T follicular helper cell (primary cell): Measurements from ENCODE around the gene AP3S1.

ENCODE experiments used
- DNase-seq: peaks from one replicate; pipeline ENCODE4 v3.0.0-alpha.2; 2020; ENCODE audit warnings: low read depth

Gene AP3S1

DNA sequence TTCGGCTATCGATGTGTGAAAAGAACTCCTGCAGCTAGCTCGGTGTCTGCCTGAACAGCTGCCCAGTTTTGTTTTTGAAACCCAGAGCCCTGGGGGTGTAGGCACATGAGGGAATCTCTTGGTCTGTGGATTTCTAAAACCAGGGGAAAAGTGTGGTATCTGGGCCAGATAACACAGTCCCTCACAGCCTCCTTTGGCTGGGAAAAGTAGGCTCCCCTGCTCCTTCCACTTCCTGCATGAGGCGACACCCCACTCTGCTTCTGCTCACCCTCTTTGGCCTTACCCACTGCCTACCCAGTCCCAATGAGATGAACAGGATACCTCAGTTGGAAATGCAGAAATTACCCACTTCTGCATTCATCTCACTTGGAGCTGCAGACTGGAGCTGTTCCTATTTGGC lies 15.8 kb upstream of the AP3S1 start:
- DNase-seq = no peak

DNA sequence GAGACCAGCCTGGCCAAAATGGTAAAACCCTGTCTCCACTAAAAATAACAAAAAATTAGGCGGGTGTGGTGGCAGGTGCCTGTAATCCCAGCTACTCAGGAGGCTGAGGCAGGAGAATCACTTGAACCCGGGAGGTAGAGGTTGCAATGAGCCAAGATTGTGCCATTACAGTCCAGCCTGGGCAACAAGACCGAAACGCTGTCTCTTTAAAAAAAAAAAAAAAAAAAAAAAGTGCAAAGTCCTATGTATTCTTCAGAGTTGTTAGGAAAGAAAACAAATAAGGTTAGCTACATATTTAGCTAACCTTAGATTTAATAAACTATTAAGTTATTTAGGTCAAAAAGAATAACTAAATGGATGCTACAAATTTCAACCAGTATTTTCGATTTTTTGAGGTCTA lies 11.8 kb upstream of the AP3S1 start:
- no peak for DNase-seq

DNA sequence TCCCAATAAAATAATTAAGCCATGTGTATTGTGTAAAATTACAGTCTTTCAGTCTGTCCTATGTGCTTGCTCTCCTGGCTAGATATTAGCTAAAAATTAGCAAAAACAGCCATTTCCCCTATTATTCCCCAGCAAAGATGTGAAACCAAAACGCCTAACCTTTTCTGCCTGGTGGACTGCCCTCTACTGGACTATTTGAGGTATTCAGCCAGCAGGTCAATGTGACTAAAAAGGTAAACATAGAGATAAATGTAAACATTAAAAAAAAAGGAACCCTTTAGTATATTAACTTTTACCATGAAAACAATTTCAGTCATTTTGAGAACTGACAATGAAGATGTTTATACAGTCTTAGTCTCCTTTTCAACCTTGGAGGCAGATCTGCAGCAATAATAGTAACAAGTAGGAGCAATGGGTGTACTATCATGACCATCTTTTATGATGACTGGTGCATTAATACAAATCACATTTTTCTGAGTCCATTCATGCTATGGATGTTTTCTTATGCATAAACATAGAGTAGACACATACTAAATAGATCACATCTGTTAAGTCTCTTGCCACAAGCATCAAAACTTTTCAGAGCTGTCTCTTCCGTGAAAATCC lies 10.5 kb upstream of the AP3S1 start:
- DNase-seq = no peak

DNA sequence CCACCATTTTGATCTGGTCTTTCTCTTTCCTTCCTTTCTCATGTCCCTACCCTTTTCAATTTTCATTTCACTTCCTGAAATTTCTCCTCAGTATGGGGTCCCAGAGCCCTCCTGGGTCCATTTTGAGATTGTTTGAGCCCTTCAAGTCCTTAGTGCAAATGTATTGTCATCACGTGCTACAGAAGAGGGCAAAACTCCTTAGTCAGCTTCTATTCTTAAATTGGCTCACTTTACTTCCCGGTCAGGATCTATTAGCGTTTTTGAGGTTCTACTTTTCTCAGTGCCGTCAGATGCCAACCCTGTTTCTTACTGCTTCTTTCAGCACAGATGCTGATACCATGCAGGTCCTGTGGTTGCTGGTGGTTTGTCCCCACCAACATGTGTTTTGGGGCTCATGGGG lies 6.3 kb upstream of the AP3S1 start:
- DNase-seq = no peak

DNA sequence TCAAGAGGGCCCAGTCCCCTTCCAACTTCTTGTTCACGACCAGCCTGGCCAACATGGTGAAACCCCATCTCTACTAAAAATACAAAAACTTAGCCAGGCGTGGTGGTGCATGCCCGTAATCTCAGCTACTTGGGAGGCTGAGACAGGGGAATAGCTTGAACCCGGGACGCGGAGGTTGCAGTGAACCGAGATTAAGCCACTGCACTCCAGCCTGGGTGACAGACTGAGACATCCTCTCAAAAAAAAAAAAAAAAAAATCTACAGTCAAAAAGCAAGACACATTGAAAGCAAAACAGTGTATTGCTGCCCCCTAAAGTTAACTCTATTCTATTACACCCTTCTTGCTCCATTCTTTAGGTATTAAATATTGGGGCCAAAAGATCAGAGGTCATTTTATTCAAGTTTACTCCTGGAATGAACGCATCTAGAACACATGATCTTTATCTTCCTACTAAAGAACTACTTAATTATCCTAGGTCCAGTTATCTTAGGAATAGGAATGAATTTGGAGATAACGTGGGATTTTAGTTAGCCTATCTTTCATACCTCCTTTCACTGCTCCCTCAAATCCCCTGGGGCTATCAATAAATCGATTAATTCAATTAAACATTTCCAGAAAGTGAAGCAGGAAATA lies 2.7 kb upstream of the AP3S1 start:
- DNase-seq = no peak

DNA sequence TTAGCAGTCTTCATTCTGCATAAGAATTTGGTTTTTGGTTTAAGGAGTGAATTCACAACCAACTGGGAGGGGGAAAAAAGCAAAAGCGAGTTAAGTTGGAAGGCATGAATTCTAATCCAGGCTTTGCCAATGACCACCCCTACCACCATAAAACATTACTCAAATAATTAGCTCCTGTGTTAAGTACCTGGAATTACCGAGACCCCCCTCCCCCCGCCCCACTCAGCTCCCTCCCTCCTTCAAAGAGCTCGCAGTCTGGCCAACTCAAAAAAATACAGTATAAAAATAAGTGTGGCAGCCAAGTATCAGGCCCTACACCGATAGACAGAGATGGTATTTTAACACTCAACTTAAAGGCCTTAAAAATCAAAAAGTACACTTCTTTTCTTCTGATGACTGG lies 862 bp upstream of the AP3S1 start:
- DNase-seq = no peak

DNA sequence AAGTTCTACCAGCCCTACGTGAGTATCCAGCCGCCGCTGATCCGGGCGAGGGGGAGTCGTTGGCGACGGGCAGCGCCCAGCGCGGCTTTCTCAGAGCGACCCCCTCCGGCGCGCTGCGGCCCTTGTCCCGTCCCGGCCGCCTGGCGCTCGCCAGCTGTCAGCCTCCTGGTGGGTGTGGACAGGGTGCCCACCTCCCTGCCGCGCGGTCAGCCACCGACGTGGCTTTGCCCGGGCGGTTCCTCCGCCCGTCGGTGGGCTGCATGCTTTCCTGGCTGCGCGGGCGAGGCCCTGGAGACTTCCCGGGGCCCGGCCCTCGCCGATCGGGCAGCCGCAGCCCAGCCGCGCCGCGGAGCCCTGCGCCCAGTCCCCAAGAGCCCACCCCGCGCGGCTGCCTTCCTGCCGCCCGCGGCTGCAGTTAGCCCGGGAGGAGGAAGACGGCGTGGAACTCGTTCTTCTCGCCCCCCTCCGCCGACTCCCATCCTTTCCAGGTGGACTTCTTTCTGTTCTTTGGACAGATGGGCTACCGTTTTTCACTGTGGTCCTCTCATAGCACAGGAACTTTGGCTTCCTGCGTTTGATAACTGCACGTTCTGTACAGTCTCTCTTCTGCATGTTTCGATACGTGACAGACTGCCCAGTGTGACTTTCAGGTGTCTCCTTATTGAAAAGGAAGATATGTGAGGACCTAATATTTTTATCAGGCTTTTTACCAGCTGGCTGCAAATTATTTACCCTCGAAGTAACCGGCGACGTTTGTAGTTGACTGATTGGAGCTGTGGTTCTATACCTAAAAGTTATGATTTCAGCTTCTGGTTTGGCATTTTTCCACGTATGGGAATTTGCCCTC lies 577 bp downstream of the AP3S1 start:
- no peak for DNase-seq

DNA sequence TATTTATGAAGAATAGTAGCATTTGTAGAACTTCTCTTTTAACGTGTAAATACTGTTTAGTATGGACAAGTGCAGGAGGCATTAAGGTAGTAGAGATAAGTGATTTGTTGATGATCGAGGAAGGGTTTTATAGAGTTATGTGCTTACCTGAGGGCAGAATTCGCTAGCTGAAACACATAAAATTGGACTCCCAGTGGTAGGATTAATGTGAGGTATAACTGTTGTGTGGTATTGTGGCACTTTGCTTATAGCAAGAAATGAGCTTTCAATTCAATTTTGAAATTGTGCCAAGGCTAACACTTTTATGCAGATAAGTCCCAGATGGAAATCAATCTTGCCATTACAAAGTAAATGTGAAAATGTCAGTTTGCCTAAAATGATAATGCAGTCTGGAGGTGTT lies 1.2 kb downstream of the AP3S1 start:
- no peak for DNase-seq

DNA sequence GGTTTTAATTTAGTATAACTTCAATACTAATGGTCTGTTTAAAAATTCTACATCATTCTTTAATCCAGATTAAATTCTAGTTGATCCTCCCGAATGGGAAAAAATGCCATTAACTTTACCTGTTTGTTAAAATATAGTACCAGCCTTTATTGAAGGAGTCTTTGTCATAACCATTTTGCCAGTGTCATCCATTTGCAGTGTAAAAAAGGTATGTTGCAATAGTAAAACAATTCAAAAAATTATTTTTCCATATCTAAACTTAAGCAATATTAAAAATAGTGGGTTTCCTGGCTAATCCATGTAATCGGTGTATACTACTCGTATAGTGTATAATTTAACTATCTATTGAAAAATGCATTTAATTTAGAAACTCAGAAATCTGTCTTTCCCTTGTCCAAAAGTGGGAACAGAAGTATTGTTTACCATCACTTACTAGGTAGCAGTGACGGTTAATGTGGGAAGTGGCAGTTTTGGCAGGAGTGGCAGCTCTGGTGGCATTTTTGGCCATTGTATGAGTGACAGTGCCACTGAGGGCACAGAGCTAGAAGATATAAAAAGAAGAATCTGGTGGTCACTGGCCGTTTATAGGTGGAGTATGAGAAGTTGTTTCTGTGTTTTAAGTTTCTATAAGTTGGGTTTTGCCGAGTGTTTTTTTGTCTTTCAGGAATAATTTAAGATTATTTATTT lies 1.9 kb downstream of the AP3S1 start:
- DNase-seq = no peak

DNA sequence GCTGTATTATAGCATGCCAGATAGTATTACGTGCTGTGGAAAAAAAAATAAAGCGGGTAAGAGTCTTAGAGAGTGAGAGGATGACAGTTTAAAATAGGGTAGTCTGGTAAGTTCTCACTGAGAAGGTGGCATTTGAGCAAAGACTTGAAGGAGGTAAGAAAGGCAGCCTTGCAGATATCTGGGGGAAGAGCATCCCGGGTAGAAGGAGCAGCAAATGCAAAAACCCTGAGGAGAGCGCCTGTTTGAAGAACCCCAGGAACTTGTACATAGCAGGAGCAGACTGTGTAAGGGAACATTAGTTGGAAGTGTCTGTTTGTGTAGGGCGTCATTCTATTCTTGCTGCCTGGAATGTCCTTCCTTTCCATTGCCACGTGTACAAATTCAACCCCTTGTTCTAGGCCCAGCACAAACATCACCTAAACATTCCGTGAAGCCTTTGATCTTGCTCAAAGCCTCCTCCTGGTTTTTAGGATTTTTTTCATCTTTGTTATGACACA lies 2.6 kb downstream of the AP3S1 start:
- DNase-seq = no peak

DNA sequence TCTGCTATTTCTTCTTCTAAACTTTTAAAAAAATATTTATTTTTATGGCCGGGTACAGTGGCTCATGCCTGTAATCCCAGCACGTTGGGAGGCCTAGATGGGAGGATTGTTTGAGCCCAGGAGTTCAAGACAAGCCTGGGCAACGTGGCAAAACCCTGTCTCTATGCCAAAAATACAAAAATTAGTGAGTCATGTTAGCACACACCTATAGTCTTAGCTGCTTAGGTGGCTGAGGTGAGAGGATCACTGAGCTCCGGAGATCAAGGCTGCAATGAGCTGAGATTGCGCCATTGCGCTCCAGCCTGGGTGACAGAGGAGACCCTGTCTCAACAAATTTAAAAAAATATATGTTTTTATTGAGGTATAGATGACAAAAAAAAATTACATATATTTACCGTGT lies 5.6 kb downstream of the AP3S1 start:
- DNase-seq = no peak

DNA sequence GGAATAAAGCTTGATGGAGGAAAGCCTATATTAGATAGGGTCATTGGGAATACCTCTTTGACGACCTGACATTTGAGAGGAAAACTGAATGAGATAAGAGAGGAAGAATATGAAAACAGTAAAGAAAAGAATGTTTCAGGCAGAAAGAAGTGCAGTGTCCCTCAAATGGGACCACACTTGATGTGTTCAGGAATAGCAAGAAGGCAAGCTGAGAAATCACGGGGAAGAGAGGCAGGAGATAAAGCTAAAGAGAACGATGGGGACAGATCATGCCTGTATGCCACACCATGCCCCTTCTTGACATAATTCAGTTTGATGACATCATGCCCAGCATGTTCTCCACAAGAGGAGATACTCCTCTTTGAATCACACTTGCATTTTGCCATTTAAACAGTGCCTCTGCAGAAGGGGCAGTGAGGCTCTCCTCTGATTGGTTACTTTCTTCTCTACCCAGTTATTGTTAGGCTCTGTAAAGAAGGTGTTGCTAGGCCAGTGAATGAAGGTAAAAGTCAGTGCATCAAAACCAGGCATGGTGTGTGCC lies 7.6 kb downstream of the AP3S1 start:
- no peak for DNase-seq

DNA sequence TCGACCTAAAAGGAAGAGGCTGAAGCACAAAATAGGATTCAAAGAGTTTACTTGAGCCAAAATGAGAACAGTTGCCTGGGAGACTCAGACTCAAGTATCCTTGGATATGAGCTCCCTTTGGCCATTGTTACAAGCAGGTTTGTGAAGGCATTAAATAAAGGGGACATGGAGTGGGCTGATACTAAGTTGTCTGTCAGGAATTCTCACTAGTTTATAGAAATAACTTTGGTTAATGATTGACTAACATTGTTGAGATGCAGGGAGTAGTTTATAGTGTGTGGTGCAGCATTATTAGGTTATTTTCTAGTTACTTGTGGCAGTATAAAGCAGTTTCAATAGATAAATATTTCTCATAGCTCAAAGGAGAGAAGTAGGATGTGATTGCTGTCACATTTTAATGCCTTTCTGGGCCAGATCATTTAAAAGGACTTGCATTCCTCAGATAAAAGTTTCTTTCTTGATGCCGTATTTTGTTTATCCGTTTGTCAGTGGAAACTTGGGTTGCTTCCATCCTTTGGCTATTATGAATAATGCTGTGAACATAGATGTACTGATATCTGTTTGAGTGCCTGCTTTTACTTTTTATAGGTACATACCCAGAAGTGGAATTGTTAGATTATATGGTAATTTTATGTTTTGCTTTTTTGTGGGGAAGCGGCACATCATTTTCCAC lies 9.1 kb downstream of the AP3S1 start:
- no peak for DNase-seq

DNA sequence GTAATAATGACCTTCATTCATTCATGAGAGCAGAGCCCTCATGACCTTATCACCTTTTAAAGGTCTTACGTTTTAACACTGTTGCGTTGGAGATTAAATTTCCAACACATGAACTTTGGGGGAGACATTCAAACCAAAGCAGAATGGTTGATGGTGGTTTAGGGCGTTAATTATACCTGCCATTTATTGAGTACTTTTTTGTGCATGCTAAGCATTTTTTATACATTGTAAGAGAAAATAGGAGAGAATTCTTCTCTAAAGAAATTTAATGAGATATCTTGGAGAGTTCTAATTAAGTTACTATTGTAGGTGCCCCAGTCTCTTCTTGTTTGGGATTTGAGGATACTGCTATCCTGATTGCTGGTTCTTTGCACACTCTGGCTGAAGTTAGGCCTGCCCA lies 12.4 kb downstream of the AP3S1 start:
- no peak for DNase-seq

DNA sequence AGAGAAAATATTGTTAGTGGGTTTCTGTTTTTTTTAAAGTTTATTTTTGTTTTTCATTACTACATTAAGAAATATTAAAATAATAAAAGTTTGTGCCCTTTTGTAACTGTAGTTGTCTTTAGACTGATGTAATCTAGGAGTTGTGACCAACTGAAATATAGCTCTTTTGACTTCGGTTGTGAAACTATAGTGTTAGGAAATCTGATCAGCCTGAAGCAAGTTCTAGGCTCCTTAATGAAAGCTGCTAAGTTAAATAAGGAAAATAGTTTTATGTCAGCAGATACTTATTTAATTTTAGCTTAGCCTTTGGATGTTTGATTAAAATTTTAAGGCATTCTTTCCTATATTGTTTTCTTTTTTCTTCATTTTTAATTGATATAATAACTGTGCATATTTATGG lies 14.2 kb downstream of the AP3S1 start:
- DNase-seq = no peak

DNA sequence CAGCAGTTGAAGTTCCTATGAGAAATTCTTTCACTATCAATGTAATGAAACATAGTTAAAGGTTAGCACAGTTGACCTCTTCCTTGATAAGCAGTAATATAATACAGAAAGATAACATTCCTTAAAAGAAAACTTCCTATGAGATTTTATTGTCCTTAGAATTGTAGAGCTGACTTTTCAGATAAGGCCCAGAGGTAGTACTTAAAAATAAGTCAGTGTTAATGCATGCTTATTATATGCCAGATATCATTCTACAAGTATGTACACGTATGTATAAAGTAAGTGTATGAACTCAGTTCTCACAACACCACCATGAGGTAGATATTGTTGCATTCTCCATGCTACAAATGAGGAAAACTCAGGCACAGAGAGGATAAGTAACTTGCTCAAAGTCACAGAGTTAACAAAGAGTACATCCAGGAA lies 15.3 kb downstream of the AP3S1 start:
- no peak for DNase-seq

DNA sequence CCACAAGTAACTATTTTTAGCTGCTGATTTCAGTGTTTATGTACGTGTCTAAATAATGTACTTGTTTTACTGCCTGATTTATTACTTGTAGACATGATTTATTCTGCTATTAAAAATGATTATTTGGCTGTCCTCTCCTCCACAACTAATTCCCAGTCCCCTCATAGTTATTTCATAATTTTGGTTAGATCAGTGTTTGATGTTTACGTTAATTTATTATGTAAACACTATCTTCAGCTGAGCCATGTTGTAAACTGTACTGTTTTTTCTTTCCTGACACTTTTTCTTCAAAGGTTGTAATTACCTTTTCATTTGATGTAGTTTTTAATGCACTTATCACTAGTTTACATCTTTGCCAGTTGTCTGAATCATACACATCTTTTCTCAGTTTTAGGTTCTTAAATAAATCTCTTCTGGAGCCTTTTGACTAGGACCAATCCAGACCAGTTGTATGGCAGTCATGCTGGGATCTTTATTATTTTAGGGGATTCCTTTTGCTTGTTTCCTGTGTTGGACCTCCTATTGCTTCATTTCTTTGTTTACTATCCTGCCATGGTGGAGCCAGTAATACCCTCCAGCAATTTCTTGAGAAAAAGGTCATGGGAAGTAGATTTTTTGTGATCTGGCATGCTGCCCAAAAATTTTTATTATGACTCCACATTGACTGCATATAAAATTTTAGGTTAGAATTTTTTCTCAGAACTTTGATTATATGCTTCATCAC lies 16.1 kb downstream of the AP3S1 start:
- no peak for DNase-seq

DNA sequence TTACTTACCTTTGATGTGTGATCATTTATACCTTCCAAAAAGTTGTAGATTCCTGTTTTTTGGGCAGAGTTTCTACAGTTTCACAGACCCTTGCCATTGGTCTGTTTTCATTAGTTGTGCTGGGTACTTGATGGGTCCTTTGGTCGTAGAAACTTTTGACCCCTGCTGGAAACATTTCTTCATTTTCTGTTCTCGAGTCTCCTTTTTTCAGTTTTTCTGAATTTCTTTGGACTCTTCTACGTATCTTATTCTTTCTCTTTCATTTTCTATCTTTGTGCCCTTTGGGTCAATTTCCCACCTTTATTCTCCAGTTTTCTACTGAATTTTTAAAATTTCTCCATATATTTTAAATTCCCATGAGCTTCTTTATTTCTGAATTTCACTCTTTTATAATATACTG lies 16.7 kb downstream of the AP3S1 start:
- DNase-seq = no peak

DNA sequence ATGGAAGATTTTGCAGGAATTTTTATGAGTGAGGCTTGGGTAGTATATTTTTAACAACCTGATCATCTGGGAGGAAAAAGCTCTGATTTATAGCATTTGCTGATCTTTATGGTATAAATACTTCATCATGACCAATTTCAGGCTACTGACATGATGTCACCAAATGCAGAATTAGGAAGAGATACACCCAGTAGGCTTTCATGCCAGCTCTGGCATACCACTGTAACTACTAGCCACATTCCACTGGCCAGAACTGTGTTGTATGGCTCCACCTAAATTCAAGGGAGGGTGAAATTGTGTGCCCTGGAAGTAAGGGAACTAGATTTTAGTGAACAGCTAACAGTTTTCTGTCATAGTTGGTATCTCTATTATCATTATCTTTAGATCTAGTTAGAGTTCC lies 17.6 kb downstream of the AP3S1 start:
- no peak for DNase-seq

DNA sequence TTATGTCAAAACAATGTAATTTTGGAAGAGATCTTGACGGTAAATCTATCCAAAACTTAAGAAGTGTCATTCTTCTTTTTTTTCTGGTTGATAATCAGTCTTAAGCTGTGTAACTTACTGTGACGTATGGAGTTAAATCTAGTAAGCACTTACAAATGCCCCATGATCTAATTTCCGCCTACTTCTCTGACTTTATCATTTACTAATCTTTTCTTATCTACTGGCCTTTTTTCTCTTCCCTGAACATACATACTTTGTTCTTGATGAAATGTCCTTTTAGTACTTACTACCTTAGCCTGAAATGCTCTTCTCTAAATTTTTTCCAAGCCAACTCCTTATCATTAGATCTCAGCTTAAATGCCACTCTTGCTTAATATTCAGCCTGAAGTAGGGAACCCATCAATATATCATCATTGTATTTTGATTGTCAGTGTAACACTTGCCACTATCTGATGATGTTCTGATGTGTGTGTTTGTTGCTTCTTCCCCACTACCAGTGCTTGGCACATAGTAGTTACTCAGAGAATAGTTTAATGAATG lies 27.6 kb downstream of the AP3S1 start:
- DNase-seq = no peak

DNA sequence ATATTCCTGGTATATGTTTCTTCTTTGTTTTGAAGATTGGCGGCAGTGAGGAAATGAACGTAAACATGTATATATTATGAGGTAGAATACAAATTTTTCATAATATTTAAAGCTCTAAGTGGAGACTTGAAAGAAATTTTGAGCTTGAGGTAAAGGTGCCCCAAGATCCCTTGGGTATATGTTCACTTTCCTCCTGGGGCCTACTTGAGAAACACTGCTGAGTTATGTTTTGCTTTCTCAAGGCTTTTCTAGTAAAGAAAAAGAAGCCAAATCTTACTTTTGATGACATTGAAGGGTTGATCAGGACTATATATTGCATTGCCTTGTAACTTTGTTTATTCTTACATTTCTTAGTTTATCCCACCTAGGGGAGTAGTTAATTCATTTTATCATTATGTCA lies 30.7 kb downstream of the AP3S1 start:
- no peak for DNase-seq
